ENCODE results near the gene ENO3.

- TF ChIP-seq CTCF (IDR thresholded peaks at IDR 0.05 in 2 of 3, conservative IDR thresholded peaks at IDR 0.05 in 1 of 3; ENCODE audit: control insufficient read depth in 2 of 3, extremely low read depth in 1 of 3, insufficient read depth in 1 of 3, low read depth in 3 of 3, low read length in 3 of 3) (no peak), E2F8 (IDR thresholded peaks at IDR 0.05; ENCODE audit: low read depth, partially characterized antibody) (no peak)
These were observed 48.0 kb downstream of the ENO3 start for GRCh38 chr17:4998732-4999429.
